HG02571 (cell line): Measurements from ENCODE around the gene DTNB.

Experiments
- ATAC-seq: cut with Tn5 transposase; IDR thresholded peaks from one replicate; pipeline ENCODE4 v1.9.1; 2021; ENCODE audit warnings: mild to moderate bottlenecking, moderate library complexity; ENCODE audit not compliant: unreplicated experiment

The DTNB gene

GRCh38 chr2:25512707-25513106, 160.7 kb downstream of the DTNB start:
- no peak for ATAC-seq

GRCh38 chr2:25506226-25506625, 167.2 kb downstream of the DTNB start:
- ATAC-seq, result no peak

DNA sequence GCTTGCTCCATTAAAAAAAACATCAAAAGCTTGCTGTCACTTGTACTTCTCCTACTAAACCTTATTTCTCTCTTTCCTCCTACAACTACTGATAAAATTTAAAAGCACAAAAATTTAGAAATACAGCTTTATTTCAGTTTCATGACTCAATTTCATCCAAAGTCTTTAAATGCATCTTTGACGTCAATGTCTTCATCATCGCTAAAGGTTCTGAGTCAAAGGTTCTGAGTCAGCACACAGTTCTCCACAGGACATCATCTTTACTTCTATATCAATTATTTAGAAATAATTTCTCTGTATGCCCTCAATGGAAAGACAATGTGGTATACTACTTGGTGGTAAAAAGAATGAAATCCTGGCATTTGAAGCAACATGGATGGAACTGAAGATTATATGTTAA, 167.8 kb downstream of the DTNB start:
- no peak for ATAC-seq

- no peak for ATAC-seq
Measured at GRCh38 chr2:25505182-25505581, 168.2 kb downstream of the DTNB start.

GRCh38 chr2:25504266-25504665, 169.1 kb downstream of the DTNB start:
- ATAC-seq, result no peak

DNA sequence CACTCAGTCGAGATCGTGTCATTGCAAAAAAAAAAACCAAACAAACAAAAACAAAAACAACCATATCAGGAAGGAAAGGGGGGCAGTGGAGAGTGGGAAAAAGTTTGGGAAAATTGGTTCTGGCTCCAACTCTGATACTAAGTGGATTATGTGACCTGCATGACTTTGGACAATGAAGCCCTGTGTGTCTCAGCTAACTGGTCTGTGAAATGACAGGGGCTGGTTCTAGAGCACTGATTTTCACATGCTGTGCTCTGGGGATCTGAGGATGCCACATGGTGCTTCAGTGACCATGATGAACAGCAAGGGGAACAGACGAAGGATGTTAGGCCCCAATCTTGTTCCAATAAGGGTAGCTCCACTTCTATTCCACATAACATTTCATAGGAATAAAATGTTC, 174.2 kb downstream of the DTNB start:
- ATAC-seq, result no peak

GRCh38 chr2:25497918-25498407, 175.4 kb downstream of the DTNB start:
- ATAC-seq, result no peak

- ATAC-seq, result no peak
Measured at GRCh38 chr2:25497229-25497917, 176.0 kb downstream of the DTNB start.

DNA sequence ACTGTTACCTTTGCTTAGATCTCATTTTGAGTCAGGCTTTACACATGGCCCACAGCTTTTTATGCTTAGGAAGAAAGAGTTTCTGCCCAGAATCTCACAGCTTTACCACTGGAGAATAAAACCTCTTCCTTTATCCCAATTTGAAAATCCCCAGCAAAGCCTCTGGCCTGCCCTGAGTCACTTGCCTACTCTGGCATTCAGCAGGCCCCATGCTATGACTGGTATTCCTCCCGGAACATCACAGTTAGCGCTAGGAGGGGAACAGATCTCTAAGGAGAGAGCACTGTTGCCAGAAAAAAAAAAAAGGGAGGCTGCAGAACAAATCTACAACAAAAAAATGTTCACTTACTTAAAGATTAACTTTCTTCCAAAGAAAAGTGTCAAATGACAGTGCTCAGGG, 178.8 kb downstream of the DTNB start:
- ATAC-seq, result no peak

- ATAC-seq, result no peak
Measured at GRCh38 chr2:25493207-25493606, 180.2 kb downstream of the DTNB start.

DNA sequence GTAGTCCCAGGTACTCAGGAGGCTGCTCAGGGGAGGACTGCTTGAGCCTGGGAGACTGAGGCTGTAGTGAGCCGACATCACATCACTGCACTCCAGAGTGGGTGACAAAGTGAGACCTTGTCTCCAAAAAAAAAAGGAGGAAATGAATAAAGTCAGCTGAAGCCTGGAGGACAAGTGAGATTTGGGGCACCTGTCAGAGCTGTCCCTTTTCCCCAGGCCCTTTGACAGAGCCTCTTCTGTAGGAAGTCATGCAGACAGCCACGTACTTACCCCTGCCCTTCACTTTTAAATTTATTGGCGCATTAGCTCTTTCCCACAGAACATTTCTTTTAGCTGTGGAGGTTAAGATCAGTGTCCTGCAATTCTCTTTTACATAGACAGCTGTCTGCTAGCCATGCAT, 180.7 kb downstream of the DTNB start:
- ATAC-seq, result no peak

DNA sequence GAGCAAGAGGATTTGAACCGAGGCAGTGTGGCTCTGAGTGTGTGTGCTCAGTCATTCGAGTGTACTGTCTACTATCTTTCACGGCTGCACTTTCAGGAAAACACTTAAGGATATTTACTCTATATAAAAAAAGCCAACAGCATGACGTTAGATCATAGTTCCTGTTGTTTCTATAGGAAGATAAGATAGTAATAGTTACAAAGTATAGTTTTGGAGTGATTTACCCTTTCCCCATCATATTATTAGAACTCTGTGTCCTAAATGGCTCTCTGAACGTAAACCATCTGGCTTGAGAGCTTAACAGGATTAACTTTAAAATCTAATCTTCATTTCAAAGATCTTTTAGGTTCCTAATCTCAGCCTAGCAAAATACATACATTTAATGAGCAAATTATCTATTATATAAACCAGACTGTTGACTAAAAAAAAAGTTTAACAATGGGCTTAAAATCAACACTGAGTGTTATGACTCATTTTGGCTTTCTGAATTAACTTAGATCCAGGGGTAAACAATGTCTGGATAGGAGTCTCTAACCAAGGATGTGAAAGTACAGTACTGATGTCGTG, 181.3 kb downstream of the DTNB start:
- ATAC-seq, result no peak

DNA sequence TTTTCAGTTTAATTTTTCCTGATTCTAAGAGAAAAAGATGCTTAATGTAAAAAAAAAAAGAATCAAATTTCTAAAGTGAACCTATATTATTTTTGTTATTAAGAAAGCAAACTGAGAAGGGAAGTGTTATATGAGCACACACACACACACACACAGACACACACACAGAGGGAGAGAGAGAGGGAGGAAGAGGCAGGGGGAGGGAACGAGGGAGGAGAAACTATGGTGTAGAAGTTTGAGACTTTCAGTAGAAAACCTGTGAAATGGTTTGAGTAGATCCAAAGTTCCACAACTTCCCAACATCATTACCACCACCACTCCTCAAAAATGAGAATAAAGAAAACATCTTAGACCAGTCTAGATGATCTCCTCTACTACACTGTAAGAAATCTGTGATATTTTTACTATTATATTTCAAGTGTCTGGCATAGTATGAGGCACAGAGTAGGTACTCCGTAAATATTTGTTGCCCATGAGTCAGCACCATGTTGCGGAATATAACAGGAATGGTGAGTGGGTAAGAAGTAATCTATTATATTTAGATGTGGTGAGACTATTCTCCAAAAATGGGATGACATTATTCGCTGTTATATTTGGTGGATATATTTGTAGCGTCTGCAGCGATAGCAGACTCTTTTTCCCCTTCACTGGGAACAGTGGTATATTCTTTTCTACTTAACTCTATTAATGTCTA, 182.2 kb downstream of the DTNB start:
- no peak for ATAC-seq

GRCh38 chr2:25490217-25490616, 183.2 kb downstream of the DTNB start:
- ATAC-seq, result no peak

DNA sequence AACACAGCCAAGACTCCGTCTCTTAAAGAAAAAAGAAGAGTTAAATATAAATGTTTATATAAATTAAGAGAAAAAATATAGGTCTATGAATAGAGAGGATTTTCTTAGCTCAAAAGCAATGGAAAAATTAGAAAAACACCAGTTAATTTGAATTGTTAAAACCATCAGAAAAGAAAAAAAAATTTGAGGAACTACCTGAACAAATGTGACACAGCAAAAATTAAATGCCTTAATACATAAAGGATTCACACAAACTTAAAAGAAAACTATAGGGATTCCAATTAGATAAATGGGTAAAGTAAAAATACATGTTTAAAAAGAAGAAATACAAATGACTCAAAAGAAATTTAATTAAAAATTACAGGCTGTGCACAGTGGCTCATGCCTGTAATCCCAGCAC, 183.7 kb downstream of the DTNB start:
- no peak for ATAC-seq

GRCh38 chr2:25483607-25484266, 189.6 kb downstream of the DTNB start:
- no peak for ATAC-seq

DNA sequence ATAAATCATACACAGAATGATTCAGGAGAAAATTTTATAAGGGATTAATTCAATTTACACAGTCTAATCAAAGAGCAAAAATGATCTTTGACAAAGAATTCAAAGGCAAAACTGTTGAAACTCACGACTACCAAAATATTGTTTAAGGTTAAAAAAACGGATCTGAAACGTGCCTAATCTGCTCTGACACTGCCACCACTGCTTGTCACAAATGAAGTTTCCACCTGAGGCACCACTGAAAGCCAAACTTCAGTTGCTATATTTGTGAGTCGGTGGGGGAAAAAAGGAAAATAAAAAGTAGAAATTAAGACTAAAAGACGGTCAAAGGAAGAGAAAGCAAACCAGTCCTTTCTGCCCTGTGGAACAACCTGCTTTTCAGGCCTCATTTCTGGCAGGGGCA, 191.0 kb downstream of the DTNB start:
- no peak for ATAC-seq

- ATAC-seq, result no peak
Measured at GRCh38 chr2:25481381-25482300, 191.7 kb downstream of the DTNB start.

DNA sequence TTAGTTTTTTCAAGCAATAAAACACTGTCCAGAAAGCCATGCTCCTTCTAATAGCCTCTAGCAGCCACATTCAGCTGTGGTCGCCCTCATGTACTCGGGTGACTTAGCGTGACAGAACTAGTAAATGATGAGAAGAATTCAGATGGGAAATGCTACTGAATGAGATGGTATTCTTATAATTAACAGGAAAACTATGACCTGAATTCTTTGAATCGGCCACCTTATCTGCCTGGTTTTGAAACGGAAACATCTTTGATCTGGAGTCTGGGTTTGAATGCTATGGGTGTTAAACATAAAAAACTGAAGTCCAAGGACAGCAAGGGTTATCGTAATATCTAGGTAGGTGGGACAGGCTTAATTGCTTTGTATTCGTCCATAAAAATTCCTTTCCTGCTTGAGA, 192.8 kb downstream of the DTNB start:
- no peak for ATAC-seq

DNA sequence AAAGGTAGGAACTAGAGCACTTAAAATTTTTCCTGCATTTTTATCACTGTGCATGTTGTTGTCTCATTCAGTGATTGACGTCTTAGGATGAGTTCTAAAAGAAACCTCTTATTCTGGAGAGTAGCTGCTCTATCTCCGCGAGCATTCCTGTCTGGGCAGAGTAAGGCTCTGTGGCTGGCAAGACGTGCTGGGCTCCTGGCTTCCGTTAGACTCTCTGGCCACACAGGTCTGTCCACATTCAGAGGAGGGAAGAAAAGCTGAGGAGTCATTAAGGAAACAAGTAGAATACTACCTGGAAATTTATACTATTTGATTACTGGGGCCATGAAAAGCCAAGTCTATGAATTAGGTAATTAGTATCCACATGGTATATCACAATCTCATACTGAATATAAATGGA, 193.6 kb downstream of the DTNB start:
- ATAC-seq, result no peak

DNA sequence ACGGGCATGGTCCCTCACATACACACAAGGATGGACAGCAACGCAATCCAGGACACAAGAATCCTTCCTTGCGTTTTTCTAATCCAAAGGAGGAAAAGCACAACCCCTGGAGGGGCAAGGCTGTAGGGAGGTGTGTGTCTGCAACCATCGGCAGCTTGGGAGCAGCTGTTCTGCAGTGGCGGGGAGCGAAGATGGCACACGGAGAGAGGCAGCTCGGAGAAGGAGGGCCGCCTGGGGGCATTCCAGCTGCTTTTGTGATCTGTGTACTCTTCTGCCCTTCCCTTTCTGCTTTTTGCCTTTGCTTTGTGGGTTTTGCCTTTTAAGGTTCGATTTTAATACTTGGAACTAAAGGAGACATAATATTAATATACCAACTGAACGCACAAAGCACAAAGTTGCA, 194.6 kb downstream of the DTNB start:
- no peak for ATAC-seq
